ENCODE results near the gene COX14.

COX14 gene

GRCh38 chr12:50106907-50107306, 5.1 kb upstream of the COX14 start:
- no peak overlapping the region for H3K27ac ChIP-seq (ENCODE audit: insufficient read depth, low read length, poor library complexity, severe bottlenecking)
- no peaks in the 10 kb centered on the region for H3K27me3 ChIP-seq (replicated peaks; ENCODE audit: control insufficient read depth, insufficient read depth, low read length, poor library complexity, severe bottlenecking)
- DNase-seq: no peak
- H3K9me3 ChIP-seq (ENCODE audit: control insufficient read depth, low read length): no peaks in the 10 kb centered on the region
- no peaks in the 10 kb centered on the region for H3K36me3 ChIP-seq (ENCODE audit: control insufficient read depth, insufficient read depth, low read length)
- no peaks in the 10 kb centered on the region for H3K4me1 ChIP-seq (ENCODE audit: control insufficient read depth, insufficient read depth, low read length, poor library complexity, severe bottlenecking)
- H3K4me3 ChIP-seq (ENCODE audit: insufficient read depth, low read depth, low read length, poor library complexity, severe bottlenecking): no peak overlapping the region

- H3K36me3 ChIP-seq (ENCODE audit: control insufficient read depth, insufficient read depth, low read length): no peaks in the 10 kb centered on the region
- H3K27ac ChIP-seq (ENCODE audit: insufficient read depth, low read length, poor library complexity, severe bottlenecking): no peak overlapping the region
- H3K27me3 ChIP-seq (replicated peaks; ENCODE audit: control insufficient read depth, insufficient read depth, low read length, poor library complexity, severe bottlenecking): no peaks in the 10 kb centered on the region
- H3K4me1 ChIP-seq (ENCODE audit: control insufficient read depth, insufficient read depth, low read length, poor library complexity, severe bottlenecking): no peaks in the 10 kb centered on the region
- H3K9me3 ChIP-seq (ENCODE audit: control insufficient read depth, low read length): no peaks in the 10 kb centered on the region
- no peak overlapping the region for H3K4me3 ChIP-seq (ENCODE audit: insufficient read depth, low read depth, low read length, poor library complexity, severe bottlenecking)
- no peak for DNase-seq
These were observed 4.4 kb upstream of the COX14 start for GRCh38 chr12:50107416-50108268.

GRCh38 chr12:50109319-50109718, 2.7 kb upstream of the COX14 start:
- Histone ChIP-seq H3K27me3 (replicated peaks; ENCODE audit: control insufficient read depth, insufficient read depth, low read length, poor library complexity, severe bottlenecking) (no peaks in the 10 kb centered on the region), H3K27ac (ENCODE audit: insufficient read depth, low read length, poor library complexity, severe bottlenecking) (no peak overlapping the region), H3K9me3 (ENCODE audit: control insufficient read depth, low read length) (no peaks in the 10 kb centered on the region), H3K4me1 (ENCODE audit: control insufficient read depth, insufficient read depth, low read length, poor library complexity, severe bottlenecking) (peaks cover 10% of the 10 kb centered on the region), H3K36me3 (ENCODE audit: control insufficient read depth, insufficient read depth, low read length) (no peaks in the 10 kb centered on the region), H3K4me3 (ENCODE audit: insufficient read depth, low read depth, low read length, poor library complexity, severe bottlenecking) (no peak overlapping the region)
- no peak for DNase-seq

- Histone ChIP-seq H3K9me3 (ENCODE audit: control insufficient read depth, low read length) (no peaks in the 10 kb centered on the region), H3K27me3 (replicated peaks; ENCODE audit: control insufficient read depth, insufficient read depth, low read length, poor library complexity, severe bottlenecking) (no peaks in the 10 kb centered on the region), H3K4me1 (ENCODE audit: control insufficient read depth, insufficient read depth, low read length, poor library complexity, severe bottlenecking) (peaks cover 10% of the 10 kb centered on the region), H3K36me3 (ENCODE audit: control insufficient read depth, insufficient read depth, low read length) (no peaks in the 10 kb centered on the region), H3K27ac (ENCODE audit: insufficient read depth, low read length, poor library complexity, severe bottlenecking) (no peak overlapping the region), H3K4me3 (ENCODE audit: insufficient read depth, low read depth, low read length, poor library complexity, severe bottlenecking) (no peak overlapping the region)
- no peak for DNase-seq
These were observed 1.8 kb upstream of the COX14 start for GRCh38 chr12:50110127-50110761.

GRCh38 chr12:50110762-50111351, 1.2 kb upstream of the COX14 start:
- no peaks in the 10 kb centered on the region for H3K27me3 ChIP-seq (replicated peaks; ENCODE audit: control insufficient read depth, insufficient read depth, low read length, poor library complexity, severe bottlenecking)
- peaks cover 10% of the 10 kb centered on the region for H3K4me1 ChIP-seq (ENCODE audit: control insufficient read depth, insufficient read depth, low read length, poor library complexity, severe bottlenecking)
- H3K36me3 ChIP-seq (ENCODE audit: control insufficient read depth, insufficient read depth, low read length): peaks cover 4% of the 10 kb centered on the region
- H3K27ac ChIP-seq (ENCODE audit: insufficient read depth, low read length, poor library complexity, severe bottlenecking): no peak overlapping the region
- no peak for DNase-seq
- H3K9me3 ChIP-seq (ENCODE audit: control insufficient read depth, low read length): no peaks in the 10 kb centered on the region
- H3K4me3 ChIP-seq (ENCODE audit: insufficient read depth, low read depth, low read length, poor library complexity, severe bottlenecking): no peak overlapping the region

GRCh38 chr12:50111395-50111692, 692 bp upstream of the COX14 start:
- Histone ChIP-seq H3K27me3 (replicated peaks; ENCODE audit: control insufficient read depth, insufficient read depth, low read length, poor library complexity, severe bottlenecking) (no peaks in the 10 kb centered on the region), H3K9me3 (ENCODE audit: control insufficient read depth, low read length) (no peaks in the 10 kb centered on the region), H3K27ac (ENCODE audit: insufficient read depth, low read length, poor library complexity, severe bottlenecking) (peak overlapping the region; percentile 43), H3K4me1 (ENCODE audit: control insufficient read depth, insufficient read depth, low read length, poor library complexity, severe bottlenecking) (peaks cover 13% of the 10 kb centered on the region), H3K4me3 (ENCODE audit: insufficient read depth, low read depth, low read length, poor library complexity, severe bottlenecking) (peak overlapping the region; percentile 48), H3K36me3 (ENCODE audit: control insufficient read depth, insufficient read depth, low read length) (peaks cover 7% of the 10 kb centered on the region)
- no peak for DNase-seq

GRCh38 chr12:50112456-50113218, 601 bp downstream of the COX14 start:
- no peaks in the 10 kb centered on the region for H3K9me3 ChIP-seq (ENCODE audit: control insufficient read depth, low read length)
- peak overlapping the region; percentile 82 for H3K4me3 ChIP-seq (ENCODE audit: insufficient read depth, low read depth, low read length, poor library complexity, severe bottlenecking)
- peaks cover 11% of the 10 kb centered on the region for H3K36me3 ChIP-seq (ENCODE audit: control insufficient read depth, insufficient read depth, low read length)
- DNase-seq: no peak
- peak overlapping the region; percentile 88 for H3K27ac ChIP-seq (ENCODE audit: insufficient read depth, low read length, poor library complexity, severe bottlenecking)
- no peaks in the 10 kb centered on the region for H3K27me3 ChIP-seq (replicated peaks; ENCODE audit: control insufficient read depth, insufficient read depth, low read length, poor library complexity, severe bottlenecking)
- peaks cover 17% of the 10 kb centered on the region for H3K4me1 ChIP-seq (ENCODE audit: control insufficient read depth, insufficient read depth, low read length, poor library complexity, severe bottlenecking)

GRCh38 chr12:50117057-50117622, 5.1 kb downstream of the COX14 start:
- H3K27ac ChIP-seq (ENCODE audit: insufficient read depth, low read length, poor library complexity, severe bottlenecking): no peak overlapping the region
- no peak for DNase-seq
- H3K9me3 ChIP-seq (ENCODE audit: control insufficient read depth, low read length): no peaks in the 10 kb centered on the region
- peaks cover 40% of the 10 kb centered on the region for H3K36me3 ChIP-seq (ENCODE audit: control insufficient read depth, insufficient read depth, low read length)
- no peaks in the 10 kb centered on the region for H3K27me3 ChIP-seq (replicated peaks; ENCODE audit: control insufficient read depth, insufficient read depth, low read length, poor library complexity, severe bottlenecking)
- H3K4me3 ChIP-seq (ENCODE audit: insufficient read depth, low read depth, low read length, poor library complexity, severe bottlenecking): no peak overlapping the region
- H3K4me1 ChIP-seq (ENCODE audit: control insufficient read depth, insufficient read depth, low read length, poor library complexity, severe bottlenecking): peaks cover 17% of the 10 kb centered on the region

GRCh38 chr12:50119387-50119786, 7.4 kb downstream of the COX14 start:
- H3K27me3 ChIP-seq (replicated peaks; ENCODE audit: control insufficient read depth, insufficient read depth, low read length, poor library complexity, severe bottlenecking): no peaks in the 10 kb centered on the region
- H3K9me3 ChIP-seq (ENCODE audit: control insufficient read depth, low read length): no peaks in the 10 kb centered on the region
- peaks cover 40% of the 10 kb centered on the region for H3K36me3 ChIP-seq (ENCODE audit: control insufficient read depth, insufficient read depth, low read length)
- DNase-seq: no peak
- peaks cover 7% of the 10 kb centered on the region for H3K4me1 ChIP-seq (ENCODE audit: control insufficient read depth, insufficient read depth, low read length, poor library complexity, severe bottlenecking)
- no peak overlapping the region for H3K4me3 ChIP-seq (ENCODE audit: insufficient read depth, low read depth, low read length, poor library complexity, severe bottlenecking)
- H3K27ac ChIP-seq (ENCODE audit: insufficient read depth, low read length, poor library complexity, severe bottlenecking): no peak overlapping the region

All from effector memory CD4-positive, alpha-beta T cell (primary cell).